Stimulated activated CD8-positive, alpha-beta memory T cell treated with anti-CD3 and anti-CD28 coated beads, Interleukin-7, amount 100 ng/mL, for 4 hours (primary cell): ENCODE measurements around the gene HMGCS2.

Source experiments
- DNase-seq, 2 donors: peaks; one replicate each; pipeline ENCODE4 v3.0.0-alpha.2; 2020; ENCODE audit warnings: low read depth in 2 of 2

Gene HMGCS2

GRCh38 chr1:119701659-119702058, 67.0 kb downstream of the HMGCS2 start:
- DNase-seq = no peak

- no peak for DNase-seq
Measured at GRCh38 chr1:119700326-119700725, 68.4 kb downstream of the HMGCS2 start.
